ENCODE data around the gene TBCD. TPM values are rescaled to one million over a fixed set of nuclear protein-coding genes. Genes with fewer than 3 reads are reported as not detected.

The TBCD gene
- total RNA-seq, 2 donors from 2014 or later, result 112 to 144 TPM

- peak within 1 kb of the TSS; percentile 91 for H3K27ac Mint-ChIP-seq
- H3K36me3 Mint-ChIP-seq (ENCODE audit: low read depth), result peaks cover 5% of the 10 kb centered on the region
- no peaks in the 10 kb centered on the region for H3K9me3 ChIP-seq (ENCODE audit: control insufficient read depth, low read length, poor library complexity, severe bottlenecking)
- DNase-seq (peak; percentile 82 to 91 (median 84)), ATAC-seq (peak; percentile 96)
- no peaks in the 10 kb centered on the region for H3K27me3 Mint-ChIP-seq
- H3K4me3 Mint-ChIP-seq, result peak within 1 kb of the TSS; percentile 95
- H3K4me1 Mint-ChIP-seq, result peaks cover 14% of the 10 kb centered on the region
These were observed 35.5 kb upstream of the TBCD start, which contains the start of gene FN3KRP for GRCh38 chr17:82716203-82717010. Gene FN3KRP, plus strand, starts transcription at chr17:82716706. Its CDS starts 50 bp downstream, at chr17:82716756.

GRCh38 chr17:82718986-82719685 is 32.7 kb upstream of the TBCD start:
- H3K9me3 ChIP-seq (ENCODE audit: control insufficient read depth, low read length, poor library complexity, severe bottlenecking), result no peaks in the 10 kb centered on the region
- no peak overlapping the region for H3K4me3 Mint-ChIP-seq
- H3K36me3 Mint-ChIP-seq (ENCODE audit: low read depth), result peaks cover 5% of the 10 kb centered on the region
- no peaks in the 10 kb centered on the region for H3K27me3 Mint-ChIP-seq
- DNase-seq, result no peak
- H3K27ac Mint-ChIP-seq, result no peak overlapping the region
- ATAC-seq, result no peak
- H3K4me1 Mint-ChIP-seq, result peaks cover 13% of the 10 kb centered on the region

GRCh38 chr17:82720204-82720603 is 31.7 kb upstream of the TBCD start:
- Mint-ChIP-seq H3K4me1 (peaks cover 13% of the 10 kb centered on the region), H3K27me3 (no peaks in the 10 kb centered on the region), H3K4me3 (no peak overlapping the region), H3K36me3 (ENCODE audit: low read depth) (peaks cover 5% of the 10 kb centered on the region), H3K27ac (no peak overlapping the region)
- ATAC-seq (no peak), DNase-seq (no peak)
- no peaks in the 10 kb centered on the region for H3K9me3 ChIP-seq (ENCODE audit: control insufficient read depth, low read length, poor library complexity, severe bottlenecking)

GRCh38 chr17:82722341-82723013 is 29.4 kb upstream of the TBCD start:
- H3K27ac Mint-ChIP-seq, result no peak overlapping the region
- no peaks in the 10 kb centered on the region for H3K9me3 ChIP-seq (ENCODE audit: control insufficient read depth, low read length, poor library complexity, severe bottlenecking)
- peaks cover 5% of the 10 kb centered on the region for H3K36me3 Mint-ChIP-seq (ENCODE audit: low read depth)
- ATAC-seq, result no peak
- no peak overlapping the region for H3K4me3 Mint-ChIP-seq
- DNase-seq, result no peak
- peaks cover 7% of the 10 kb centered on the region for H3K4me1 Mint-ChIP-seq
- H3K27me3 Mint-ChIP-seq, result no peaks in the 10 kb centered on the region

GRCh38 chr17:82723169-82723807 is 28.6 kb upstream of the TBCD start:
- H3K27me3 Mint-ChIP-seq, result no peaks in the 10 kb centered on the region
- H3K36me3 Mint-ChIP-seq (ENCODE audit: low read depth), result no peaks in the 10 kb centered on the region
- no peak overlapping the region for H3K4me3 Mint-ChIP-seq
- ATAC-seq (no peak), DNase-seq (no peak)
- no peaks in the 10 kb centered on the region for H3K9me3 ChIP-seq (ENCODE audit: control insufficient read depth, low read length, poor library complexity, severe bottlenecking)
- no peaks in the 10 kb centered on the region for H3K4me1 Mint-ChIP-seq
- H3K27ac Mint-ChIP-seq, result no peak overlapping the region

- no peaks in the 10 kb centered on the region for H3K9me3 ChIP-seq (ENCODE audit: control insufficient read depth, low read length, poor library complexity, severe bottlenecking)
- Mint-ChIP-seq H3K27me3 (no peaks in the 10 kb centered on the region), H3K36me3 (ENCODE audit: low read depth) (no peaks in the 10 kb centered on the region), H3K4me3 (no peak overlapping the region), H3K4me1 (no peaks in the 10 kb centered on the region), H3K27ac (no peak overlapping the region)
- ATAC-seq (no peak), DNase-seq (no peak)
These were observed 25.4 kb upstream of the TBCD start for GRCh38 chr17:82726427-82726826.

GRCh38 chr17:82729479-82730260 is 22.2 kb upstream of the TBCD start:
- DNase-seq (no peak), ATAC-seq (no peak)
- no peak overlapping the region for H3K4me3 Mint-ChIP-seq
- H3K4me1 Mint-ChIP-seq, result no peaks in the 10 kb centered on the region
- no peaks in the 10 kb centered on the region for H3K9me3 ChIP-seq (ENCODE audit: control insufficient read depth, low read length, poor library complexity, severe bottlenecking)
- H3K36me3 Mint-ChIP-seq (ENCODE audit: low read depth), result no peaks in the 10 kb centered on the region
- H3K27ac Mint-ChIP-seq, result no peak overlapping the region
- H3K27me3 Mint-ChIP-seq, result no peaks in the 10 kb centered on the region

GRCh38 chr17:82732118-82732743 is 19.6 kb upstream of the TBCD start:
- ATAC-seq, result no peak
- H3K36me3 Mint-ChIP-seq (ENCODE audit: low read depth), result no peaks in the 10 kb centered on the region
- H3K27me3 Mint-ChIP-seq, result no peaks in the 10 kb centered on the region
- DNase-seq, result no peak
- H3K4me1 Mint-ChIP-seq, result peaks cover 3% of the 10 kb centered on the region
- no peaks in the 10 kb centered on the region for H3K9me3 ChIP-seq (ENCODE audit: control insufficient read depth, low read length, poor library complexity, severe bottlenecking)
- H3K4me3 Mint-ChIP-seq, result no peak overlapping the region
- no peak overlapping the region for H3K27ac Mint-ChIP-seq

GRCh38 chr17:82734987-82735866 is 16.6 kb upstream of the TBCD start, which contains the start of gene FN3K:
Gene FN3K, plus strand, starts transcription at chr17:82735615. Its CDS starts 22 bp downstream, at chr17:82735637.
- Mint-ChIP-seq H3K27ac (no peak within 1 kb of the TSS), H3K36me3 (ENCODE audit: low read depth) (no peaks in the 10 kb centered on the region), H3K4me3 (peak within 1 kb of the TSS; percentile 72), H3K27me3 (no peaks in the 10 kb centered on the region), H3K4me1 (peaks cover 3% of the 10 kb centered on the region)
- no peaks in the 10 kb centered on the region for H3K9me3 ChIP-seq (ENCODE audit: control insufficient read depth, low read length, poor library complexity, severe bottlenecking)
- DNase-seq (peak in 1 of 3 donors; percentile 32), ATAC-seq (peak; percentile 69)

GRCh38 chr17:82736511-82737185 is 15.2 kb upstream of the TBCD start:
- Mint-ChIP-seq H3K27me3 (no peaks in the 10 kb centered on the region), H3K36me3 (ENCODE audit: low read depth) (no peaks in the 10 kb centered on the region), H3K4me1 (peaks cover 3% of the 10 kb centered on the region), H3K4me3 (peak overlapping the region; percentile 72), H3K27ac (no peak overlapping the region)
- no peaks in the 10 kb centered on the region for H3K9me3 ChIP-seq (ENCODE audit: control insufficient read depth, low read length, poor library complexity, severe bottlenecking)
- DNase-seq (no peak), ATAC-seq (no peak)

All from T-helper 17 cell (primary cell).